RPMI7951 (cell line): ENCODE results near the gene PLA2G6. TPM values are rescaled to one million over a fixed set of nuclear protein-coding genes. Genes with fewer than 3 reads are reported as not detected.
"Not testable (repeated sequence)": the region's sequence is repeated elsewhere in the genome, so short reads cannot be mapped to it uniquely, and the experiment has no call there.

Source experiments
- DNase-seq: peaks from one replicate; pipeline ENCODE4 v3.0.0-alpha.2; 2012; ENCODE audit warnings: low read depth
- total RNA-seq: library from RNA; depleted of rRNA; stranded (reverse); fragments of >200 nt; shearing (Covaris generic); gene quantifications from 2 replicates; pipeline ENCODE4 v1.2.3, GENCODE V29; 2014

PLA2G6 gene
- total RNA-seq, 1 experiment from 2014 or later: 3.7 TPM

DNA sequence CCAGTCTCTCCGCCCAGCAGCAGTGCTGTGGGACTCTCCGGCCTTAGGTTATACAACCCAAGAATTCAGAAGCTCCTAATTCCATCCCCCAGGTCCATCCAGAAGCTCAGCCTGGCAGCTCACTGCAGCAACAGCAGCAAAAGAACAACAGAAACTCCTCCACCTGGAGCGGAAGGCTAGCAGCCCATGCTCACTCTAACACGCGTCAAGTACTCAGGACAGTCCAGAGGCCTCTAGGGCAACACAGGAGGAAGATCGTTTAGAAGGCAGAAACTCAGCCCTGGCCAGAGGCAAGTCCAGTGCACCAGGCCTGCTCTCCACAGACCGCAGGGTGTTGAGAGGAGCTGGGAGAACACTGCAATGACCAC lies 17.1 kb downstream of the PLA2G6 start:
- no peak for DNase-seq

DNA sequence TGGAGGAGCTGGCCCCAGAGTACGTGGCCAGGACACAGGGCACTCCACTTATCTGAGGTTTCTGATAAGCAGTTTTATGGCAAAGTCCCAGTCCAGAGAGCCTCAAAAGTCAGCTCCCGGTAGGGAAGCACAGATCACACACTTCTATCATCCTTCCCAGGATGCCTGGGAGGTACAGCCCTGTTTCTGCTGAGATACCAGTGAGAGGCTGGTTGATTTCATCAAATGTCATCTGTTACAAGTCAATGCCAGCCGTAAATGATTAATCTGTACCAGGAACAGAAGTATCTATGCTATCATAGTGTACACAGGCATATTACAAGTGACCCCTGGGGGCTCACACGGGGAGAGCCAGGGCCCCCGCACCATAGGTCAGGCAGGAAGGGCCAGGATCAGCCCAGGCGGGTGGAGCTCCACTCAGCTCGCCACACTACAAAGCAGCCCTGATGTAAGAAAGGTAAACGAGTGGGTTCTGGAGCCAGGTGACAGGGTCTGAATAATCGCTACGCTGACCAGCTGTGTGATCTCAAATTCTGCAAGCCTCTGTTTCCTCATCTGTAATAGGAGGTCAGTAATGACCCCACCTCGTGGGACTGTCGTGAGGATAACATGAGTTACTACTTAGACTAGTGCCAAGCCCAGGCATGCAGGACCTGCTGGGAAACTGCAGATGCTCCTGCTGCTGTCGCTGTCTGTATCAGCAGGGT lies 17.6 kb downstream of the PLA2G6 start:
- no peak for DNase-seq

DNA sequence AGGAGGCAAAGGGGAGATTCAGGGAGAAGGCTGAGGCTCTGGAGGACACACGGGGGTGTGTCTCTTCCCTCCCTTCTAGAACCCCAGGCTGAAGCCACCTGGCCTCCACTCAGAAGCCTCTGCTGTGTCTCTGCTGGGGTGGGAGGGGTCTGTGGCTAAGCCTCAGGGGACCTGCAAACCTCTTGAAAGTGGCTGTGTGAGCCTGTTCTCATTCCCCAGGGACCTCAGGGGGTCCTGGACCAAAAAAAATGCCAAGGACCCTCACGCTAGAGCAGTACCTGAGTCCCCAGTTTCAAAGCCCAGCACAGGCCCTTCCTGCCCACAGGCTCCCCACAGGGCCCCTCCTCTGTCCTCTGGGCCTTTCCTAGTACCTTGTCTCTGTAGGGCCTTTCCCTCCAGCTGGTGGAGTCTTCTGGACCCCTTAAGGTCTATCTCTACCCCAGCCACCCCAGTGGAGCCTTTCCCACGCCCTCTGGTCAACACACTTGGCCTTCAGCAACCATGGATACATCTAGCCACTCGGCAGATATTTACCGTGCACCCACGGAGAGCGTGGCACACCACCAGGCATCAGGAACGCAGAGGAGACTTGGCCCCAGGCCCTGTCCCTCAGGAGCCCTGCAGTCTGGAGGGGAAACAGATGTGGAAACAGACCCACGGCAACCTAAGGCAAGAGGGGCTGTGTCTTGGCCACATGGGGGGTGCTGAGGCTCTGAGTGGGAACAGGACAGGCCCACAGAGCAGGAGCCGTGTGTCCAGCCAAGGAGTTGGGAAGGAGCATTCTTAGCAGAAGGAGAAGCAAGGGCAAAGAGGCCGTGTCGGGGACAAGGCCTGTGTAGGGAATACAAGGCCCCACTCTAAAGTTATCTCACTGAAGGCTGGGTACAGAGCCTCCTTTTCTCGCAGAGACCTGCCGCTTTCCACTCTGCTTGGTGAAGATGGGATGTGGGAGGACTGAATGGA lies 18.5 kb downstream of the PLA2G6 start:
- no peak for DNase-seq

DNA sequence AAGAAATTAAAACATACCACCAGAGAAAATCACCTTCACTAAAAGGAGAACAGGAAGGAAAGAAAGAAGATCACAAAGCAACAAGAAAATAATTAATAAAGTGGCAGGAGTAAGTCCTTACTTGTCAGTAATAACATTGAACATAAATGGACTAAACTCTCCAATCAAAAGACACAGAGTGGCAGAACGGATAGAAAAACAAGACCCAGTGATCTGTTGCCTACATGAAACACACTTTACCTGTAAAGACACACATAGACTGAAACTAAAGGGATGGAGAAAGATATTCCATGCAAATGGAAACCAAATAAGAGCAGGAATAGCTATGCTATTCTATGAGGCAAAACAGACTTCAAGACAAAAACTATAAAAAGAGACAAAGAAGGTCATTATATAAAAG lies 25.9 kb downstream of the PLA2G6 start:
- DNase-seq: no peak

DNA sequence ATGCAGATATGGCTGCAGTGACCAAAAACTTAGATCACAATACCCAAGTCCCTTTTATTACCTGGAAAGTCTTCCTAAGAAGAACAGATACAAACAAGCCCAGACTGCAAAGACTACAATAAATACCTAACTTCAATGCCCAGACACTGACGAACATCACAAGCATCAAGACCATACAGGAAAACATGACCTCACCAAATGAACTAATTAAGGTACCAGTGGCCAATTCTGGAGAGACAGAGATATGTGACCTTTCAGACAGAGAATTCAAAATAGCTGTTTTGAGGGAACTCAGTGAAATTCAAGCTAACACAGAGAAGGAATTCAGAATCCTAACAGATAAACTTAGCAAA lies 27.1 kb downstream of the PLA2G6 start:
- DNase-seq: not testable (repeated sequence)

DNA sequence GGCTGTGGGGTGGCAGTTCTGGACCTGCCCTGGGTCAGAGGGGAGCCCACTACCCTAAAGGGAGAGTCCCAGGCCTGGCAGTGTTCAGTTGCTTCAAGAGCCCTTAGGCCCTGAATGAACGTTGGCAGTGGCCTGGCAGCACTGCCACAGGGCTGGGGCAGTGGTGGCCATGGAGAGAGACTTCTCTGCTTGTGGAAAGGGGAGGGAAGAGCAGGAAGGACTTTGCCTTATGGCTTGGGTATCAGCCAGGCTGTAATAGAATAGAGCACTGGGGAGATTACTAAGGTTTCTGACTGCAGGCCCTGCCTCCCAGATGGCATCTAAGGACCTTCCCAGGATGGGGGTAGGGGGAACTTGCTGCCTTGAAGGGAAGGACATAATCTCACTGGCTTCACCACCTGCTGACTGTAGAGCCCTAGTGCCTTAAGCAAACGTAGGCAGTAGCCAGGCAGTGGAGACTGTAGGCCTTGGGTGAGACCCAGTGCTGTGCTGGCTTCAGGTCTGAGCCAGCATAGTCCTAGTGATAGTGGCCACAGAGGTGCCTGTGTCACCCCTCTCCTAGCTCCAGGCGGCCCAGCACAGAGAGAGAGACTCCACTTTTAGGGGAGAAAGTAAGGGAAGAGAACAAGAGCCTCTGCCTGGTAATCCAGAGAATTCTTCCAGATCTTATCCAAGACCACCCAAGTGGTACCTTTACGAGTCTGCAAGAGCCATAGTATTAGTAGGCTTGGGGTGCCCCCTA lies 27.6 kb downstream of the PLA2G6 start:
- DNase-seq: no peak

DNA sequence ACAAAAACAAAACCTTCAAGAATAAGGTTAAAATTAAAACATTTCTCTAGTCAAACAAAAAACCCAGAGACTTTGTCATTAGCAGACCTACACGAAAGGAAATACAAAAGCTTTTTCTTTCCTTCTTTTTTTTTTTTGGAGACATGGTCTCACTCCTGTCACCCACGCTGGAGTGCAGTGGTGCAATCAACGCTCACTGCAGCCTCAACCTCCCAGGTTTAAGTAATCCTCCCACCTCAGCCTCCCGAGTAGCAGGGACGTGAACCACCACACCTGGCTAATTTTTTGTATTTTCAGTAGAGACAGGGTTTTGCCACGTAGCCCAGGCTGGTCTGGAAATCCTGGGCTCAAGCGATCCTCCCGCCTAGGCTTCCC lies 30.5 kb downstream of the PLA2G6 start:
- DNase-seq: no peak

DNA sequence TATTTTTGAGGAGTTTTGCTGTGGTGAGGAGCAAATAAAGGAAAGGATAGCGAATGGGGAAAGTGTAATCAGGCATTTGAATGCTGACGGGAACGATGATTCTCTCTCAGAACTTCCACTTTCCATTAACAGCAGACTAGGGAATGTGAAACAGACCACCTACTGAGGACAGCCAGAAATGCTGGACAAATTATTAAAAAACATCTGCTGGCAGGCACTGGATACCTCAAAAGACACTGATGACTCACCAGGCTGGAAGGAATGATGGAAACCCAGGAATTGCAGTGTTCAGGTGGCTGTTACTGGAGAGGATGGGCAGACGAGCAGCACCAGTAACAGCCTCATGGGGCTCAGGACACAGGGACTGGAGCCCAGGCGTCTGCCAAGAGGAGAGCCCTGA lies 33.4 kb downstream of the PLA2G6 start:
- peak; percentile 85 for DNase-seq

DNA sequence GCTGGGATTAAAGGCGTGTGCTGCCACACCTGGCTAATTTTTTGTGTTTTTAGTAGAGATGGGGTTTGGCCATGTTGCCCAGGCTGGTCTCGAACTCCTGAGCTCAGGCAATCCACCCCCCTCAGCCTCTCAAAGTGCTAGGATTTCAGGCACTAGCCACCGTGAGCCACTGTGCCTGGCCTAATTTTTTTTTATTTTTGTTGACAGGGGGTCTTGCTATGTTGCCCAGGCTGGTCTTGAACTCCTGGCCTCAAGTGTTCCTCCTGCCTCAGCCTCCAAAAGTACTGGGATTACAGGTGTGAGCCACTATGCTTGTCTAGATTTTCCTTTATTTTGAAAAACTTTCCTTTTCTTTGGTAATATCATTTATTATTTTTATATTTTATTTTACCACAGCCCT lies 35.5 kb downstream of the PLA2G6 start:
- DNase-seq: not testable (repeated sequence)

DNA sequence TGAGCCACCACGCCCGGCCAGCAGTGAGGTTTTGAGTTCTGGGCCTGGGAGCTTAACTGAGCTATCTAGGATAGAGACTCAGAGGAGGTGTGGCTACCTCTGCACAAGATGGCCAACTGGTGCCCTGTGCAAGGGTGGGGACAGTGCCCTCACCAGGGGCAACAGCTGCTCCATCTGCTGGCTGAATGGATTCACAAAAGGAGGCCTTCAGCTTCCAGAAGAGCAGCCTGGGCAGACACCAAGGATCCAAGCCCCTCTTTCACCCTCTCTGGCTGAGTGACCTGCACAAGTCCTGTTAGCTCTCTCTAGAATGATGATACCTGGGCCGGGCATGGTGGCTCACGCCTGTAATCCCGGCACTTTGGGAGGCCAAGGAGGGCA lies 37.6 kb downstream of the PLA2G6 start:
- DNase-seq: no peak

DNA sequence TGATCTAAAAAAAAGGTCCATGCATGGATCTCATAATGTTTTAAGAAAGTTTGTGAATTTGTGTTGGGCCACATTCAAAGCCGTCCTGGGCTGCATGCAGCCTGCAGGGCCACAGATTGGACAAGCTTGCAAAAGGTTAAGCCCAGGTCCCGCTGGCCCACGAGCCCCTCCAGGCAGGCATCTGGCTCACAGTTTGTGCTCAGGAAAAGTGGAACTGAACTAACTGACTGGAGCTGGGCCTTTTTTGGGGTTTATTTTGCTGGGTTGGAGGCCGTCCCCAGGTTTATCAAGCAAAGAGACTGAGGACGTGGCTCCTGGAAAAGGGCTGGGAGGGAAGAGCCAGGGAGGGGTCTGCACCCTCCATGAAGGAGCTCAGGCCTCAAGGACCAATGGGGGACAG lies 39.0 kb downstream of the PLA2G6 start:
- no peak for DNase-seq

DNA sequence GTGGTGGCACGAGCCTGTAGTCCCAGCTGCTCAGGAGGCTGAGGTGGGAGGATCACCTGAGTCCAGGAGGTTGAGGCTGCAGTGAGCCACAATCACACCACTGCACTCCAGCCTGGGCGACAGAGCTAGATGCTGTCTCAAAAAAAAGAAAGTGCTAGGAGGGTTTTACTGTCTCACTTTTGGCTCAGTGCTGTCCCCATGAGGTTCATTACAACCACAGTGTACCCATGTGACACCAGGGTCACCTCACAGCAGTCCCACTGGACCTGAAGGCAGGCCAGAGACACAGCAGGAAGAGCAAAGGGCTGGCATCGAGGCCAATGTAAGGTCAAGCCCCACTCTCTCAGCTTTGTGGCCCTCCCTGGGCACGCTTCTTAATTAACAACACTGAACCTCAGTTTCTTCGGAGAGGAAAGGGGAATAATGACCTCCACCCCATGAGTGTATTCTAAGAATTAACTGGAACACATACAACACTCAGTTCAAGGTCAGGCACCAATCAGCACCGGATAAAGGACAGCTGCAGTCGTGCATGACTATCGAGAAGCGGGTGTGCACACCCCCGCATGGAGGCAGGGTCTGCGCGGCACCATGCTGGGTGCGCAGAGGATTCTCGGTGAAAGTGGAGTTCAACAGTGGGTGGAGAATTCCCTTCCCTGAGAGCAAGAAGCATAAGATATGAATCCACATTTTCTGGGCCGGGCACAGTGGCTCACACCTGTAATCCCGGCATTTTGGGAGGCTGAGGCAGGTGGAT lies 40.2 kb downstream of the PLA2G6 start:
- no peak for DNase-seq

DNA sequence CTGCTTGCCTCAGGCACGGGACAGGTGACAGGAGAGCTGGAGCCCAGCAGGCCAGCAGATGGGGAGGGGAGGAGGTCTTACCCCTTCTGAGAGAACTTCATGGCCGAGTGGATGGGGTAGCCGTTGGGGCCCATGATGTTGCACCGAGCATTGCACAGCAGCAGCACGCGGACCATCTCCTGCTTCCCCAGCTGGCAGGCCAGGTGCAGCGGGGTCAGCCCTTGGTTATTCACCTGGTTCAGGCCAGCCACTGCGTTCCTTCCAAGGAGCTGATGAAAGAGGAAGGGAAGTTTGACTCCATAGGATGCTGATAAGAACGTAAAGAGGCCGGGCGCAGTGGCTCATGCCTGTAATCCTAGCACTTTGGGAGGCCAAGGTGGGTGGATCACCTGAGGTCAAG lies 41.7 kb downstream of the PLA2G6 start:
- no peak for DNase-seq

DNA sequence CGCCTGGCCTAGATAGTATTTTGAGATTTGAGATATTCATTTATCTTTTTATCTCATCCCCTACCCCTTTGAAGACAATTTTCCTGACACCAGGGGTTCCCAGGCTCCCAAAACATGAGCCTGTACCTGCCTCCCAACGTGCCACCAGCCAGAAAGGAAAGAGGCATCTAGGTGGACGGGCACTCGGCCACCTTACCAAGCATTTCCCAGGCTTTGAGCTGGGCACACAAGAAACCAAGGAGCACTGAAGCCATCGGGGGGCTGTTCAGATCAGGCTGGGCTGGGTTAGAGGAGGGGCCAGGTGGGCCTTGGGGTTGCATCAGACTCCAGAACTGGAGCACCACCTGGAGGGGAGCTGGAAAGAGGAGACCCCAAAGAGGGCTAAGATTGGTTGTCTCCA lies 42.7 kb downstream of the PLA2G6 start:
- DNase-seq: no peak

DNA sequence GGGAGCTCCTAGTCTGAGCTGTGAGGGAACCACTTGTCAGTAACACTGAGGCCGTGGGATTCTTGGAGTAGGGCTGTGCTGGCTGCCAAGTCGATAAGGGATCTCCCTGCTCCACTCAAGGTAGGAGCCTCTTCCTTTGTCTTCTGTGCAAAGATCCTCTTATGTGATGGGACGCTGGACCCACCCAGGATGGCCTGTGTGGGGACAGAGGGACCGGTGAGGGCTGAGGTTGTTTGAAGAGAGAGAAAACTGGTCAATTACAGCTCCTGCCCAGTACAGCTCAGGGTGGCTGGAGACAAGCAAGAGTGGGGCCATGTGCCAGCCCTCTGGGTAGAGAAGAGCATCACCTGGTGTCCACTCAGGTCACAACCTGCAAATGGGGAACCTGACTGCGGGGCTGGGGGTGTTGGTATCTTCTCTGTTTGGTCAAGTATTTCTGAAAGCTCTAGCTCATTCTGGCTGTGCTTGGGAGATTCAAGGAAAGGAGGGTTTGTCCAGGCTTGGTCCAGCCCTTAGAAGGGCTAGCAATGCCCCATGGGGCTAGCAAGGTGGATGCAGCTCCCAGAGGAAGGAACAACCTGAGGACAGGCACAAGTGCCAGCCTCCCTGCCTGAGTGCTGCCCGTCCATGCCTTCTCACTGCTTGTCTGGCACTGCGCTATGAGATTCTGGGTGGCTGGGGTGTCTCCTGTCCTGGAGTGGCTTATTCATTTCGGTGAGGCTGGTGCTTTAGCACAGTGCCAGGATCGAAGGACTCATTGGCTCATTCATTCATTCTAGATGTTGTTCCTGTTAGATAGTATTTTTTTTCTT lies 43.5 kb downstream of the PLA2G6 start:
- DNase-seq: no peak

DNA sequence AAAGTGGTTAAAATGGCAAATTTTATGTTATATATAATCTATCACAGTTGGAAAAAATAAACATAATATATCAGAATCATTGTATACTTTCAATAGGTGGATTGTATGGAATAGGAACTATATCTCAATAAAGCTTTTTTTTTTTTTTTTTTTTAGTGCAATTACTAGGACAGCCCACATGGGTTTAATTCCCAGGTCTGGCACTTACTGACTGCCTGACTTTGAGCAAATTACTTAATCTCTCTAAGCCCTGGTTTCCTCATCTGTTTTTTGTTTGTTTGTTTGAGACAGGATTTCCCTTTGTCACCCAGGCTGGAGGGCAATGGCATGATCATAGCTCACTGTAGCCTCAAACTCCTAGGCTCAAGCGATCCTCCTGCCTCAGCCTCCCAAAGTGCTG lies 45.0 kb downstream of the PLA2G6 start:
- DNase-seq: no peak

DNA sequence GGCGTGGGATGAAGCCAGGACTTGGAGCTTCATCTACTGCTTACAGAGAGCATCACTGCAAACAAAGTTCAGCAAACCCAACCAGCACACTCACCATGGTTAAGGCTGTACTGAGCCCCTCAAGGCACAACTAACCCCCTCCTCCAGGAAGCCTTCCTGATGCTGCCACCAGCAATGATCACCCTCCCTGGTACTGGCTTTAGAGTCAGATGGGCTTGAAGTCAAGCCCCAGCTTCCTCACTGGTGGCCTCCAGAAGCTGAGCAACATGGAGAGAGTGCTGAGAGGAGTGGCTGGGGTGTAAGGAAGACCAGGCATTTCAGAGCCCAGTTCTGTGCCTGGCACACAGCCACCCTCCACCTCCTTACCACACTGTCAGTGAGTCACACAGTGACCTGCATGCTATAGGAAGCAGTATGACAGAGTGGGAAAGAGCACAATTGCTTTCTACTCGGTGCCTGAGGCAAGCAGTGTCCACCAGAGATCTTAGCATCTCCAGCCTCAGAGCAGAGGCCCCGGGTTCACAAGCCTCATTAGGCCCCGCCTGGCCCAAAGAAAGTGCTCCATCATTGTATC lies 46.4 kb downstream of the PLA2G6 start:
- DNase-seq: peak; percentile 96

DNA sequence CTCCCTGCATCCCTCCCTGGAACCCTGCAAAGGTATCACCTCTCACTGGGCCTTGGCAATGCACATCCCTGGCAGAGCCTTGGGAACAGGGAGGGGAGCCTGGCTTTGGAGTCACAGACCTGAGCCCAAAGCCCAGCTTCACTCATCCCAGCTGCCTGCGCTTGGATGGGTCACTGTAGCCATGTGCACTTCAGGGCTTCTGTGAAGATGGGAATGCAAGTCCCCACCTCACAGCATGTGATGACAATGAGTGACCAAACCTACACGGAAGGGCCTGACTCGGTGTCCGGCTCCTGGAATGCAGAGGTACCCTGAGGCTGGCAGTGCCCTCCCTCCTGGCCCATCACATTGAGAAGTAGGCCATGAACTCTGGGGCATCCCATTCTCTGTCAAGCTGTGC lies 48.3 kb downstream of the PLA2G6 start:
- no peak for DNase-seq

DNA sequence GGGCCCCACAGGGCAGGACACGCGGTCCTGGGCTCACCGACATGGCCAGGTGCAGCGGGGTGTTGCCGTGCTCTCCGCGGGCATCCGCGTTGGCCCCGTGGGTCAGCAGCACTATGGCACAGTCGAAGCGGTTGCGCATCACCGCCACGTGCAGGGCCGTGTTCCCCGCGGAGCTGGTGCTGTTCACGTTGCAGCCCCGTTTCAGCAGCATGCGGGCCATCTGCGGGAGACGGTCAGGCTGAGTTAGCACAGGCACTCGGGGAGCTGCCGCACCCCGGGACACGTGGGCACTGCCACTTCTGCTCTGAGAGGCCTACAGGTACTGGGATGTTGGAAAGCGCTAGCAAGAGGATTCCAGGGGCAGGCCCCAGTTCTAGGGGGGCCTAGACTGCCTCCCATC lies 48.8 kb downstream of the PLA2G6 start:
- DNase-seq: no peak

DNA sequence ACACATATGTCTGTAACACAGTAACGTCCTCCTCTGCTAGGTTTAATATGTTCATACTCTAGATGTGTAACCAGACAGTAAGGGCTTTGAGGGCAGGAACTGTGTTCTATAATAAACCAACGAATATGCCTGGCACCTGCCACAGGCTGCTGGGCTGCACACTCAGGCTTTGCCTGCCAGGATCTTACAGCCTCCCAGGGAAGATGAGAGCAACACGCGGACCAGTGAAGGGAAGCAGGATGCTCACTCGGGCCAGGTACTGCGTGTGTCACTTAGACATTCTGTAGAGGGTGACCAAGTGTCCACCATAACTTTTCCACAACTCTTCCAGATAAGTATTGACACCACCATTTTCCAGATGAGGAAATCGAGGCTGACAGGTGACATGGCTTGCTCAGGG lies 49.5 kb downstream of the PLA2G6 start:
- no peak for DNase-seq

DNA sequence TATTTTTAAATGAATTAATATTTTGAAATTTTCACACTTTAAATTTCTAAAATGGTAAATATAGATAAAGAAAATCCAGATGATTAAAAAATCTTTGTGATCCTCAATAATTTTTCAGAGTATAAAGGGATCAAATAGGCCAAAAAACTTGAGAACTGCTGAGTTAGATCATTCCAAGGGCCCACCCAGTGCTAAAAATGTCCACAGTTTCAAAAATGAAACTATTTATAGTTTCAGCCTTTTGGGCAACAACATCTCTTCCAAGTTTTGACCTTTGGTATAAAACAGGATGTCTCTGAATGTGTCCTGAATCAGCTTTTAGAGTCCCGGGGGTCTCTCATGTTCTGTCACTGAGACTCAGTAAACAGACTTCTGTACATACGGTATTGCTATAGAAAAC lies 50.2 kb downstream of the PLA2G6 start:
- no peak for DNase-seq
